HG02623 (cell line): ENCODE data around the gene KRT34.
"Not testable (repeated sequence)": the region's sequence is repeated elsewhere in the genome, so short reads cannot be mapped to it uniquely, and the experiment has no call there.

Experiments
- ATAC-seq: cut with Tn5 transposase; IDR thresholded peaks from one replicate; pipeline ENCODE4 v1.9.1; 2021; ENCODE audit warnings: moderate library complexity; ENCODE audit not compliant: unreplicated experiment

The KRT34 gene

GRCh38 chr17:41381943-41382342, at the start of gene KRT34:
Gene KRT34 (minus strand): TSS chr17:41382306. CDS start chr17:41382246, 60 bp downstream.
- not testable (repeated sequence) for ATAC-seq

- ATAC-seq = not testable (repeated sequence)
Observed at GRCh38 chr17:41430376-41430775, 48.3 kb upstream of the KRT34 start.

GRCh38 chr17:41429667-41430066, 47.6 kb upstream of the KRT34 start:
- ATAC-seq = no peak

GRCh38 chr17:41428591-41429291, 46.6 kb upstream of the KRT34 start:
- ATAC-seq = no peak

GRCh38 chr17:41424111-41424635, 42.1 kb upstream of the KRT34 start, which contains the start of gene KRT37:
Gene KRT37 (minus strand): TSS chr17:41424585. CDS start chr17:41424523, 62 bp downstream.
- no peak for ATAC-seq

- not testable (repeated sequence) for ATAC-seq
Observed at GRCh38 chr17:41422586-41422985, 40.5 kb upstream of the KRT34 start.

- ATAC-seq = no peak
Observed at GRCh38 chr17:41421617-41422016, 39.5 kb upstream of the KRT34 start.

GRCh38 chr17:41421116-41421515, 39.0 kb upstream of the KRT34 start:
- no peak for ATAC-seq

- no peak for ATAC-seq
Observed at GRCh38 chr17:41420134-41420533, 38.0 kb upstream of the KRT34 start.

GRCh38 chr17:41419716-41420115, 37.6 kb upstream of the KRT34 start:
- no peak for ATAC-seq

GRCh38 chr17:41418116-41418860, 36.2 kb upstream of the KRT34 start:
- ATAC-seq = no peak

GRCh38 chr17:41417576-41418015, 35.5 kb upstream of the KRT34 start:
- no peak for ATAC-seq

GRCh38 chr17:41417127-41417526, 35.0 kb upstream of the KRT34 start:
- no peak for ATAC-seq

GRCh38 chr17:41416479-41416878, 34.4 kb upstream of the KRT34 start:
- ATAC-seq = no peak

- no peak for ATAC-seq
Observed at GRCh38 chr17:41415833-41416335, 33.8 kb upstream of the KRT34 start.

- ATAC-seq = no peak
Observed at GRCh38 chr17:41415411-41415810, 33.3 kb upstream of the KRT34 start.

GRCh38 chr17:41413982-41414381, 31.9 kb upstream of the KRT34 start:
- ATAC-seq = no peak

- no peak for ATAC-seq
Observed at GRCh38 chr17:41413353-41413957, 31.3 kb upstream of the KRT34 start.

GRCh38 chr17:41411072-41411840, 29.1 kb upstream of the KRT34 start:
- ATAC-seq = no peak

GRCh38 chr17:41407226-41407625, 25.1 kb upstream of the KRT34 start:
- no peak for ATAC-seq

- ATAC-seq = no peak
Observed at GRCh38 chr17:41406205-41406604, 24.1 kb upstream of the KRT34 start.
